Pancreas (tissue), 10 donors: ENCODE measurements around the gene ZSWIM6. TPM values are rescaled to one million over a fixed set of nuclear protein-coding genes. Genes with fewer than 3 reads are reported as not detected.

Experiments
- ATAC-seq, 4 donors: fragments of 200-7000 bp; cut with Tn5 transposase; one replicate each; pipeline versions ENCODE4 v1.8.0 to v1.9.1; 2020; ENCODE audit warnings: mild to moderate bottlenecking in 4 of 4, moderate library complexity in 4 of 4
- DNase-seq, 6 donors: peaks; one replicate each; pipeline ENCODE4 v3.0.0-alpha.2; 2020
- FAIRE-seq: peaks from 2 replicates; lab custom pipeline; 2012; peaks lifted over from hg19 to GRCh38; lab: Jason Lieb, UNC
- H3K27ac ChIP-seq, 4 donors: fragments of 200-600 bp; sonication (generic); 1 replicate in 3 of 4; 2 replicates in 1 of 4; pipeline versions ENCODE4 v1.5.0 to v1.8.0; 2020
- H3K27me3 ChIP-seq, 4 donors: fragments of 200-600 bp; one replicate each; pipeline ENCODE4 v1.8.0; 2021
- H3K36me3 ChIP-seq, 3 donors: fragments of 200-600 bp; sonication (generic) in 1 of 3; one replicate each; pipeline versions ENCODE4 v1.5.0 to v1.8.0; 2020 to 2021
- H3K4me1 ChIP-seq, 3 donors: fragments of 200-600 bp; one replicate each; pipeline ENCODE4 v1.8.0; 2021
- H3K4me3 ChIP-seq, 4 donors: fragments of 200-600 bp; sonication (generic) in 2 of 4; one replicate each; pipeline versions ENCODE4 v1.5.0 to v1.8.0; 2020 to 2021
- H3K9me3 ChIP-seq, 4 donors: fragments of 200-600 bp; one replicate each; pipeline ENCODE4 v1.8.0; 2021
- CTCF ChIP-seq, 4 donors: fragments of 200-600 bp; sonication (generic) in 3 of 4; IDR thresholded peaks; one replicate each; pipeline versions ENCODE4 v1.5.0 to v1.8.0; 2021; ENCODE audit warnings: antibody characterized with exemption in 4 of 4
- intact Hi-C, 3 donors: fragments of 100-400 bp; cut with DNase I; formaldehyde crosslinking; loops; one replicate each; pipeline versions ENCODE4 v1.11.1 to v1.14.2; 2022
- polyA plus RNA-seq, 2 donors: library from polyadenylated mRNA; stranded (reverse); fragments of 200-250 nt; gene quantifications; one replicate each; pipeline ENCODE4 v1.2.3, GENCODE V29; 2013
- total RNA-seq, 6 donors: library from RNA; stranded (reverse); fragmentation: NEBNext Ultra II Directional in 4 of 6; extraction: Animal tissue kit (Norgen Biotek cat#: 25700) in 4 of 6; gene quantifications; one replicate each; pipeline versions ENCODE4 v1.2.1 to v1.2.4, GENCODE V29; 2021 to 2023
- donor health status: healthy with polysubstance abuse.
- donor health status: DM: no; HTN: no; CAD: no; lungs with moderate emphysema.
- donor health status: DM: no; HTN: no; CAD: no.
- donor health status: control.
- donor health status: control.
- donor health status: Bipolar disorder and iron deficiency.
- donor health status: DM: yes; HTN: yes; CAD: no.
- donor health status: DM: no; HTN: no; CAD: no.
- donor health status: DM: no; HTN: no; CAD: no.
- donor health status: DM: yes; HTN: yes; CAD: no.

ZSWIM6 gene
- total and polyA plus RNA-seq, 8 donors, result 3.6 to 12.9 (median 6.2) TPM

DNA sequence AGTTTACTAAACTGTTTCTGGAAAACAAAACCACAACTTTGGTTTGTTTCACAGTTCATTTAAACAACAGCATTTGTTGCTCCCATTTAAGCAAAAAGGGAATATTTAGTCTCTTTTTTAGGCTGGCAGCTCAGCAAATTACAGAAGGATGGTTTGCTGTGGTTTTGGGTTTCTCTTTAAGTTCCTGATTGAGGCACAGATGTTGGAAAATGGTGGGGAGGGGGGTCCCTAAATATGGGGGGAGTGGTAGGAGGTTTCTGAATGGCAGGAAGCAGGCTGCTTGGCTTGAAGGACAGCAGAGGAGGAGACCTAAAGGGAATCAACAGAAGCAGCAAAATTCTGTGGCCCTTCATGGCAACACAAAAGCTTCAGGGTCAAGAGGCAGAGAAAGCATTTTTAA is 263.4 kb downstream of the ZSWIM6 start:
- Histone ChIP-seq H3K9me3 (no peaks in the 10 kb centered on the region), H3K36me3 (no peaks in the 10 kb centered on the region), H3K27ac (no peak overlapping the region), H3K4me1 (peaks cover 10 to 33% (median 14%) of the 10 kb centered on the region in 3 donors), H3K4me3 (no peak overlapping the region), H3K27me3 (no peaks in the 10 kb centered on the region)
- intact Hi-C loops, result no loop called here
- ATAC-seq (no peak), DNase-seq (no peak), FAIRE-seq (no peak)
- no peak for TF ChIP-seq CTCF (IDR thresholded peaks at IDR 0.05)

Other genes with a start within 250 kb of the ZSWIM6 start
- 10 to 100 TPM; 20.6 to 36.4 (median 26.3) TPM for gene SMIM15, start 169.8 kb upstream of the ZSWIM6 start, total RNA-seq
- gene SMIM15, start 169.8 kb upstream of the ZSWIM6 start, polyA plus RNA-seq, result 10 to 100 TPM; 14.4 to 16.2 TPM